HEK293T (cell line): ENCODE measurements around the gene LNPK.

Source experiments
- ELF4 ChIP-seq: fragments of 450-650 bp; IDR thresholded peaks from 2 replicates; pipeline ENCODE4 v1.6.1; 2017; ENCODE audit warnings: antibody characterized with exemption
- FOXA1 ChIP-seq: fragments of 450-650 bp; IDR thresholded peaks from 2 replicates; pipeline ENCODE4 v1.6.1; 2016; ENCODE audit warnings: mild to moderate bottlenecking
- FOXM1 ChIP-seq: fragments of 450-650 bp; IDR thresholded peaks from 2 replicates; pipeline ENCODE4 v1.6.1; 2017; ENCODE audit warnings: mild to moderate bottlenecking, borderline replicate concordance
- LEF1 ChIP-seq: fragments of 450-650 bp; IDR thresholded peaks from 2 replicates; pipeline ENCODE4 v1.6.1; 2017; ENCODE audit warnings: mild to moderate bottlenecking, borderline replicate concordance
- NFRKB ChIP-seq: fragments of 450-650 bp; IDR thresholded peaks from 2 replicates; pipeline ENCODE4 v1.6.1; 2016; ENCODE audit warnings: mild to moderate bottlenecking, moderate library complexity
- SP1 ChIP-seq: fragments of 450-650 bp; IDR thresholded peaks from 2 replicates; pipeline ENCODE4 v1.6.1; 2017
- TARDBP ChIP-seq: fragments of 450-650 bp; IDR thresholded peaks from 2 replicates; pipeline ENCODE4 v1.6.1; 2016

GRCh38 chr2:175883586-175884194 lies 118.4 kb downstream of the LNPK start:
- no peak for TF ChIP-seq LEF1
- no peak for TF ChIP-seq FOXA1
- TF ChIP-seq SP1 = no peak
- TF ChIP-seq ELF4 = no peak
- TF ChIP-seq TARDBP = no peak
- TF ChIP-seq FOXM1 = no peak
- no peak for TF ChIP-seq NFRKB
